NCI-H128 (cell line): ENCODE measurements around the gene VWA2.

Source experiments
- DNase-seq: peaks from one replicate; lab custom pipeline; 2025; ENCODE audit not compliant: unreplicated experiment; lab: John Stamatoyannopoulos, UW

Gene VWA2

DNA sequence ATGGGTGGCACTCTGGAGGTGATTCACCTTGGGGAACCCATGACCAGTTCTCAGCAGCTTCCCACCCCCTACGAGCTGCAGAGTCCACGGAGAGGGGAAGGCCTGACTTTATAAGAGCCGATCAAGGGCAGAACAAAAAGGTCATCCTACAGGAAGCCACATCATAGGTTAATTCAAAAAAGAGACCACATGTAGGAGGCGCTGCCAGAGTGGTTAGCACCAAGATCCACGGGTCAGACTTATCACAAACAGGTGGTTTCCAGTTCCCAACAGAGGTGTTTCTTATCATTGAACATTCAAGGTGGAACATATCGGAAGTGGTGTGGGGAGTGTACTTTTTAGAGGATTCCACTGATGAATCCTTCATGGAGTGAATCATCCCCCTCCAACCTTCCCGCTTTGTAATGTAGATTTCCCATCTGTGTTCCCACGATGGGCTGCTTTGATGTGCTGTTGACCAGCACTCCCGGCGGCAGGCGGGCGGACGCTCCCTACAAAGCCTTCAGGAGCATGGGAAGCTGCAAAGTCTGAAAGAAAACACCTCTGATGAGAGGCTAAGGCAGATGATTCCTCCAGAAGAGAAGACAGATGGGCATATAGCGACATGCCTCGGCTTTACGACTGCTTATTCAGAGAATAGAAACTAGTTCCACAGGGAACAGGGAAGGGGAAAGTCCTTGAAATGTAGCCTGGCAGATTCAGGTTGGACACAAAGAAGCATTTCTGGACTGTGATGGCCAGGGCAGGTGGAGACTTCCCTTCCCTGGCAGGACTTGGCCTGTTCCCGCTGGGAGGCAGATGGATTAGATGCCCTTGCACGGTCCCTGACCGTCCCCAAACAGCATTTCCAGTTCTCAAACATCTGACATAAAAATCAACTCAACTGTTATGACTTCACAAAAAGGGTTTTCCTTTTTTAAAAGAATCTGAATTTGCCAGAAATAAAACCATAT is 98.7 kb downstream of the VWA2 start:
- no peak for DNase-seq

DNA sequence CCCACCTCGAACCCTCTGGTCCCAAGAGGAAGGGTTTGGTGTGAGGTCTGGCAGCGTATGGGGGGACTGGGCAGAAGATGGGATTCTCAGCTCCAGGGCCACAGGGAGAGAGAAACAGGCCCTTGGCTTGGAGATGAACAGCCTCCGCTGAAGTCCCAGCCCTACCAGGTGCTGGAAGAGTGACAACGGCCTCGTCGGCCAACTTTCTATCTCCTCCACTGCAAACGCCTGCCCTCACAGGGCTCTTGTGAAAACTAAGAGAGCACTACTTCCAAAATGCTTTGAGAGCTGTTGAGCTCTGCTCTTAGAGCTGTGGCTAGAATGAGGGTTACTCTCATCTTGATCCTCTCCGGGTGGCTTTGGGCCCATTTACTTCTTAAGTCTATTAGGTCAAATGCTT is 101.8 kb downstream of the VWA2 start:
- no peak for DNase-seq
